Tongue (tissue), 3 donors: Measurements from ENCODE around the gene SERF2. TPM values are rescaled to one million over a fixed set of nuclear protein-coding genes. Genes with fewer than 3 reads are reported as not detected.
"Not testable (repeated sequence)": the region's sequence is repeated elsewhere in the genome, so short reads cannot be mapped to it uniquely, and the experiment has no call there.

ENCODE experiments used
- DNase-seq: peaks from one replicate; pipeline ENCODE4 v3.0.0-alpha.2; 2015
- small RNA-seq: library from RNA; depleted of rRNA; stranded (forward); fragments of <200 nt; gene quantifications from one replicate; pipeline ENCODE3, GENCODE V24; 2014; ENCODE audit warnings: low replicate concordance
- total RNA-seq: library from RNA; depleted of rRNA; stranded (reverse); fragments of >200 nt; gene quantifications from one replicate; pipeline ENCODE4 v1.2.3, GENCODE V29; 2014

The SERF2 gene
- total RNA-seq, 1 donor from 2014 or later: 272 TPM

GRCh38 chr15:43830691-43831275, 38.7 kb downstream of the SERF2 start:
- DNase-seq: not testable (repeated sequence)

GRCh38 chr15:43831519-43832052, 39.5 kb downstream of the SERF2 start:
- not testable (repeated sequence) for DNase-seq

GRCh38 chr15:43832485-43832884, 40.4 kb downstream of the SERF2 start:
- DNase-seq: not testable (repeated sequence)

- no peak for DNase-seq
Observed at GRCh38 chr15:43845421-43845820, 53.3 kb downstream of the SERF2 start.

Small RNA genes within 50 kb of the gene (small RNA-seq; reads per million reads assigned to genes)
- not detected for gene MIR1282

Other genes with a start within 250 kb of the SERF2 start
- 15.5 TPM for gene PPIP5K1, start 202.1 kb upstream of the SERF2 start, total RNA-seq
- 4.3 TPM for gene CKMT1B, start 198.3 kb upstream of the SERF2 start, total RNA-seq
- gene STRC, start 173.5 kb upstream of the SERF2 start, total RNA-seq: 0.21 TPM
- 0.51 TPM for gene CATSPER2, start 143.5 kb upstream of the SERF2 start, total RNA-seq
- 0.31 TPM for gene CKMT1A, start 98.5 kb upstream of the SERF2 start, total RNA-seq
- 126 TPM for gene PDIA3, start 45.9 kb upstream of the SERF2 start, total RNA-seq
- gene ELL3, start 15.4 kb upstream of the SERF2 start, total RNA-seq: 6.1 TPM
- 0.10 TPM for gene SERINC4, start 7.9 kb downstream of the SERF2 start, total RNA-seq
- gene HYPK, start 8.3 kb downstream of the SERF2 start, total RNA-seq: 2.6 TPM
- 24.3 TPM for gene MFAP1, start 32.4 kb downstream of the SERF2 start, total RNA-seq
- 11.7 TPM for gene WDR76, start 34.7 kb downstream of the SERF2 start, total RNA-seq